Fibroblast of mammary gland (primary cell): ENCODE data around the gene PSMD1.

Experiments
- DNase-seq: peaks from one replicate; pipeline ENCODE4 v3.0.0-alpha.2; 2010; ENCODE audit warnings: low read depth
- H3K4me3 ChIP-seq: 2 replicates; pipeline ENCODE4 v1.5.1; 2011; ENCODE audit warnings: low read depth, mild to moderate bottlenecking, low read length, moderate library complexity; ENCODE audit not compliant: control insufficient read depth
- CTCF ChIP-seq: conservative IDR thresholded peaks from 2 replicates; pipeline ENCODE4 v1.5.1; 2011; ENCODE audit warnings: low read depth, low read length, inconsistent platforms; ENCODE audit not compliant: control insufficient read depth, insufficient read depth

PSMD1 gene

GRCh38 chr2:231218366-231218765 is 161.7 kb downstream of the PSMD1 start:
- no peak overlapping the region for H3K4me3 ChIP-seq
- no peak for TF ChIP-seq CTCF

GRCh38 chr2:231219289-231219688 is 162.6 kb downstream of the PSMD1 start:
- no peak for TF ChIP-seq CTCF
- DNase-seq: no peak
- H3K4me3 ChIP-seq: no peak overlapping the region

More at GRCh38 chr2:231218366-231218765, 161.7 kb downstream of the PSMD1 start:
- no peak for DNase-seq

GRCh38 chr2:231221761-231222160 is 165.1 kb downstream of the PSMD1 start:
- DNase-seq: no peak
- H3K4me3 ChIP-seq: no peak overlapping the region
- no peak for TF ChIP-seq CTCF
